ENCODE measurements around the gene FAM47E.

FAM47E gene, protein sequence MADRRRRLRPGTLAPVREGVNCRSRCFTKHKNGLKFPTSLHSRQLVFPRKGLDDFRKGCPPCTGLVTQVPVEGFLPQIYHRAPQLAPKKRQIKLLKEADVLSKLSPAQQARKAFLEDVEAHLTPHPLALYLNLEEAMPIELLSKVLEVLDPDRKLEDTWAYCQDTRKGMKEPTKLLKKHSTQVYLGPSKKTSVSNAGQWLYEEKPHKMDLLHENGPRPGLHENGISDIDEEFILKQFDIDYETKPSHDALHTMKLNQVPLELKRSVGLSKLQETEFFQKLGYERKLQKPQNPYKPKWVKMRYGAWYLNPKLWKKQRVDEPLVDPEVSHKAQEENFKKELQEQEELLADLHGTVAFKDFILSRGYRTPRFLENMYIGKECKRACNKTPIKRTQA

DNA sequence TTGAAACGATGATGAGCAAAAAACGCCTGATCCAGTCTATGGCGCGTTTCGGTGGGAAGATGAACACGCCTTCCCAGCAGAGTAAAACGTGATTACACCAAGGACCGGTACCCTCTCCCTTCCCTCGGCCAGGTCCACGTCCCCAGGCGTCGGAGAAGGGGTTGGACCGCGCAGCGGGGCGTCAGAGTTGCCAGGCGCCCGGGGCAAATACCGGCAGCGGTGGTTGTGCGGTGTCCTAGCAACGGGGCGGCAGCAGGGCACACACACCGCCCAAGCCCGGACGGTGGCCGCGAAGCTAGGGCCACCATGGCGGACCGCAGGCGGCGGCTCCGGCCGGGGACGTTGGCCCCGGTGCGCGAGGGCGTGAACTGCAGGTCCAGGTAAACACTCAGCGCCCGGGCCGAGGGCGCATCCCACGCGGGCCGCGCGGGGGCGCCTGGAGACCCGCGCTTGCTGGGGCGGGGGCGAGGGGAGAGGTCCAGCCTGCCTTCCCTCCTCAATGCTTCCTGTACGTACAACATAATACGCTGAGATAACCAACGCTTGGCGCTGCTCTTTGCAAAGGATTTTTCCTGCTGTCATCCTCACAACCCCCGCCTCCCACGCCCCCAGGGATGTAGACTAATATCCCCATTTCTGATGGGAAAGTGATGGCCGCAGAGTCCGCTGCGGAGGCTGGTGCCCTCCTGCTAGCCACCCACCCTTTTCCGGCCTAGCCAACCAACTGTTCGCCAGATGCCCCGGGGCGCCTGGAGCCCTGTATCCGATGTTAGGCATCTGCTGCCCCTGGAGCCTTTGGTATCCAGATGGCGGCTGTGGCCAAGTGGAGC lies at the start of gene FAM47E:
FAM47E (plus strand) TSS at position 281 of the 830 bp plus-strand sequence; CDS start at position 307, 26 bp downstream.
- Mint-ChIP-seq H3K4me3 (peak within 1 kb of the TSS; percentile 89 to 94), H3K9me3 (no peaks in the 10 kb centered on the region), H3K27me3 (peaks cover 75% of the 10 kb centered on the region), H3K4me1 (peaks cover 14% of the 10 kb centered on the region), H3K27ac (peak within 1 kb of the TSS in 1 of 2 donors; percentile 80)
- ATAC-seq (peak; percentile 94), DNase-seq (peak; percentile 33 to 49)

DNA sequence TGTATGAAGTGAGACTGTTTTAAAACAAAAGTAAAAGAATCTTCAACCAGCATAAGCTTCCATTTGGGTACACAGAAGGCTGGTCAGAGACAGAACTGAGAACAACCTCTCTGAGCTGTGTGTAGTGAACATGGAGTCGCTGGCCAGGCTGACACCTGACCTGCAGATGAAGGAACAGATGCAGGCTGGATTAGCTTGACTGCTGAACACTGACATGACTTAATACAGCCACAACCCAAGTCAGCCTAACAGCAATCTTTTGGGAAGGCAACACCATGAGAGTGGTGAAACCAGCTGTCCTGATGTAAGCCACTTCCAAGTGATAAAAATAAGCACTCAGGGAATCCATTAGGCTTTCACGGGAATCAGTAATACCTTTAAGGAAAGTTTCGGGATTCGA lies 48.0 kb upstream of the FAM47E start:
- Mint-ChIP-seq H3K27ac (no peak overlapping the region), H3K27me3 (no peaks in the 10 kb centered on the region), H3K4me1 (peaks cover 63% of the 10 kb centered on the region), H3K9me3 (no peaks in the 10 kb centered on the region), H3K4me3 (no peak overlapping the region)
- no peak for ATAC-seq
- no peak for DNase-seq

DNA sequence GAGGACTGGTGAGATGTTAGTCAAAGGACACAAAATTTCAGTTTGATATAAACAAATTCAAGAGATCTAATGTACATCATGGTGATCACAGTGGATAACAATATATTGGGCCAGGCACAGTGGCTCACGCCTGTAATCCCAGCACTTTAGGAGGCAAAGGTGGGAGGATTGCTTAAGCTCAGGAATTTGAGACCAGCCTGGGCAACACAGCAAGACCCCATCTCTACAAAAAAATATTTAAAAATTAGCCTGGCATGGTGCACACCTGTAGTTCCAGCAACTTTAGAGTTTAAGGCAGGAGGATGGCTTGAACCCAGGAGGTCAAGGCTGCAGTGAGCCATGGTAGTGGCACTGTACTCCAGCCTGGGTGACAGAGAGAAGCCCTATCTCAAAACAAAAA lies 46.6 kb upstream of the FAM47E start:
- no peaks in the 10 kb centered on the region for H3K9me3 Mint-ChIP-seq
- H3K4me1 Mint-ChIP-seq = peaks cover 58% of the 10 kb centered on the region
- H3K27ac Mint-ChIP-seq = no peak overlapping the region
- ATAC-seq (no peak), DNase-seq (no peak)
- no peaks in the 10 kb centered on the region for H3K27me3 Mint-ChIP-seq
- no peak overlapping the region for H3K4me3 Mint-ChIP-seq

DNA sequence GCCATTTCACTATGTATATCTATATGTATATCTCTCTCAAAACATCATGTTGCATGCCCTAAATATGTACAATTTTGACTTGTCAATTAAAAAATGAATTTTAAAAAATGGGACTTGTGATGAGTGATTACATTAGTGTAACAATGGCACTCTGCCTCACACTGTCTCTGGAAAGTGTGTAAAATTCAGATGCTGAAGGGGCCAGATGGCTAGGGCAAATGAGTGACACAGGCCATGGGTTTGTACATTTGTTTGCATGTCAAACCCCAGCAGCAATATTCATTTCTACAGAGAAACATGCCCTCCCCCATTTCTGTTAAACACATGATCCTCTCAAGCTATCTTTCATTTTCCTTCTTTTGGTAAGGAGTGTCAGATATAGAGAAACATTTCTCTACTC lies 46.0 kb upstream of the FAM47E start:
- ATAC-seq (no peak), DNase-seq (no peak)
- H3K4me3 Mint-ChIP-seq = no peak overlapping the region
- H3K4me1 Mint-ChIP-seq = peaks cover 58% of the 10 kb centered on the region
- no peaks in the 10 kb centered on the region for H3K9me3 Mint-ChIP-seq
- H3K27ac Mint-ChIP-seq = no peak overlapping the region
- H3K27me3 Mint-ChIP-seq = no peaks in the 10 kb centered on the region

DNA sequence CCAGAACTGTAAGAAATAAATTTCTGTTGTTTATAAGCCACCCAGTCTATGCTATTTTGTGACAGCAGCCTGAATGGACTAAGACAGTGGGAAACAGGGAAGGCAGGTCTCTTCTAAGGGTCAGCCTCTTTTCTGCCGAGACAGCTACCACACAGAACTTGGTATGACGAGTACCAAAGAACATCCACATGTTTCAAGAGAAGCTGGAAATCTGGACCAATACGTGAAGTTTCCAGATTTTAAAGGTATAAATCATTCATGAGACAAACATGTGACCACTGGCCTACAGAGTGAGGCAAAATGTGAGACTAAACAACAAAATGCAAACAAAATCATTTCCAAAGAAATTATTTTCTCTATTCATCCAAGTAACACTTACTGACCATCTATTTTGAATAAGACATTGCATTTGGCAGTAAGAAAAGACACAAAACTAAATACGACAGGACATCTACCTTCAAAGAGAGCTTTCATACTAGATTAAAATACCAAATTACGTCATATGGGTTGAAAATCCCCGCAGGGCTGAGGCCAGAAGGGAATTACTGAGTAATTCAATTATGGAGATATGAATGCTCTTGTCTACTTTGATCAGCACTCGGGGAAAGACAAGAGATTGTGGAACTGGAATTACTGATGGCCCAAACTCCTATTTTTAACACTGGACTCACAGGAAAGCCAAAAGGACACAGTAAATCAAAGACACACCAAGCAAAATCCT lies 45.1 kb upstream of the FAM47E start:
- ATAC-seq = no peak
- Mint-ChIP-seq H3K4me3 (no peak overlapping the region), H3K9me3 (no peaks in the 10 kb centered on the region), H3K27me3 (no peaks in the 10 kb centered on the region), H3K27ac (no peak overlapping the region), H3K4me1 (peaks cover 55% of the 10 kb centered on the region)
- DNase-seq = no peak

DNA sequence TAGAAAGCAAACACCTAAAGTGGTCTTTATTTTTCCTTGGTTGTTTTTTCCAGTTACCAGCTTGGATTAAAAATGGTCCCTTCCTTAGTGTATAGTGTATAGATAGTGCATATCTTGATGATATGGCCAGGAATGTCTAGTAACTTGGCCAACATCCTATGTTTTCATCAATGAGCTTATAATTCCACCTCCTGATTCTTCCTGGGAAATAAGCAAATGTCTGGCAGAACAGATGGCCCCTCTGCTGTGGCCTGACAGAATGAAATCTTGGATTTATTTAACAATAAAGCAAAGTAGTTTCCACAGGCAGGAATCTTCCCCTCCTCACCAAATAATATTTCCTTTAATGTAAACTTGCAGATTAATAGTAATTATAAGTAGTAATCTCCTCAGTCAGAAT lies 44.0 kb upstream of the FAM47E start:
- DNase-seq (no peak), ATAC-seq (no peak)
- H3K4me3 Mint-ChIP-seq = no peak overlapping the region
- H3K27me3 Mint-ChIP-seq = no peaks in the 10 kb centered on the region
- H3K27ac Mint-ChIP-seq = no peak overlapping the region
- peaks cover 66% of the 10 kb centered on the region for H3K4me1 Mint-ChIP-seq
- H3K9me3 Mint-ChIP-seq = no peaks in the 10 kb centered on the region

DNA sequence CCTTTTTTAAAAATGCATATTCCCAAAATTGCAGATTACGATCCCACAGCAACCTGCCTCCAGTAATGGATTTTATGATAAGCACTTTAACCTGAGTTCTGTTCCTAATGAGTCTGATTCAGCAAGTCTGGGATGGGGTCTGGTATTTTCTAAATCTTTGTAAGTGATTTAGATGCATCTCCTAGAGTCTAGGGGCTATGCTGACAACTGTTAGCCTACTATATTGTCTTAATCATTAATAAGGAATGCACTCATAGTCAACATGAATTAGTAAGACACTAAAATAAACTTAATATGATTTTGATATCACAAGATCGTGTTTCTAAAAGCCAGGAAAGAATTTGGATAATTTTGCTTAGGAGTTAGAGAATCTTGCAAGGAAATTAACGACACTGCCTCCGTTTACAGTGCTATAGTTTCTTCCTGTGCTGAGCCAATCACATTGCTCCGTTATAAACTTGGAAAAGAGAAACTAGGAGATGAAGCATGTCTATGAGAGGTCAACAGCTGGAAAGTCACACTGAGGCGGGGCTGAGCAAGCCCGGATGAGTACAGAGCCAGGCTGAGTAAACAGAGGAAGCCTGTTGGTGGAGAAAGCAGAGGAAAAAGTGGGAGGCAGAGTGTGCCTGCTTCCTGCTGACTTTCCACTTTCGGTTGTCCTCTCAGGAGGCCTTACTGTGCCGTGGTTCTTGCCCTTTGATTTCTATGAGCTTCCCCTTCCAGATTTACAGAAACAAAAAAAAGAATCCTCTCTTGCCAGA lies 43.3 kb upstream of the FAM47E start:
- peaks cover 72% of the 10 kb centered on the region for H3K4me1 Mint-ChIP-seq
- ATAC-seq = no peak
- H3K4me3 Mint-ChIP-seq = no peak overlapping the region
- H3K27ac Mint-ChIP-seq = peak overlapping the region in 1 of 2 donors; percentile 91
- H3K9me3 Mint-ChIP-seq = no peaks in the 10 kb centered on the region
- no peaks in the 10 kb centered on the region for H3K27me3 Mint-ChIP-seq
- DNase-seq = no peak

DNA sequence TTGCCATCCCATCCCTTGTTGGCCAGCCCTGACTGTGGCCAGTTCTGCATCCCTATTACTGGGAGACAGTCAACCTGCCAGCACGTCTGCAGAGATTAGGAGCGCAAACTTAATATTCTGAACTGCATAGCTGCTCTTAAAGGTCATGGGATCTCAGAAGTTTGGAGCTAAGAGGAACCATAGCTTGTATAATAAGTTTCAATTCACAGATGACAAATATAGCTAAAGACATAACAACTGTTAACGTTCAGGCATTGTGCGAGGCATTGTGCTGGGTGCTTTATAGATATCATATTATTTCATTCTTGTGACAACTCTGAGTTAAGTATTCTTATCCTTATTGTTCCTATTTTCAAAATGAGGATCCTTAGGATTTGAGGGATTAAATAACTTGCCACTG lies 41.6 kb upstream of the FAM47E start:
- ATAC-seq (no peak), DNase-seq (no peak)
- H3K27me3 Mint-ChIP-seq = no peaks in the 10 kb centered on the region
- peaks cover 74% of the 10 kb centered on the region for H3K4me1 Mint-ChIP-seq
- H3K27ac Mint-ChIP-seq = no peak overlapping the region
- no peak overlapping the region for H3K4me3 Mint-ChIP-seq
- no peaks in the 10 kb centered on the region for H3K9me3 Mint-ChIP-seq

DNA sequence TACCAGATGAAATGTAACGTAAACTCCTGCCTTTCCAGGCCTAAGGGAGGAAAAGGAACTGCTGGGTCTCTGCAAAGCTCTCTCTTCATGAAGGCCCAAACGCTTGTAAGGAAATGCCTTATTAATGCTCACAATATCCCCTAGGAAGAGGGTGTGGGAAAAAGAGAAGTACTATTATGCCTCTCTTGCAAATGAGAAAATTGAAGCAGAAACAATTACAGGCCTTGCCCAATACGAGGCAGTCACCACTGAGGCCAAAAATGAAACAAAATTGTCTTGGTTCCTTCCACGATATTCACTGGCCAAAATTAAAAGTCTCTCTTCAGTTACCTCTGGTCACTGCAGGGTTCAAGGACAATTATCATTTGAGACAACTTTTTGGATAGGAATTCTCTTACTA lies 41.1 kb upstream of the FAM47E start:
- Mint-ChIP-seq H3K4me3 (no peak overlapping the region), H3K9me3 (no peaks in the 10 kb centered on the region), H3K27me3 (no peaks in the 10 kb centered on the region), H3K4me1 (peaks cover 79% of the 10 kb centered on the region), H3K27ac (no peak overlapping the region)
- DNase-seq (no peak), ATAC-seq (no peak)

DNA sequence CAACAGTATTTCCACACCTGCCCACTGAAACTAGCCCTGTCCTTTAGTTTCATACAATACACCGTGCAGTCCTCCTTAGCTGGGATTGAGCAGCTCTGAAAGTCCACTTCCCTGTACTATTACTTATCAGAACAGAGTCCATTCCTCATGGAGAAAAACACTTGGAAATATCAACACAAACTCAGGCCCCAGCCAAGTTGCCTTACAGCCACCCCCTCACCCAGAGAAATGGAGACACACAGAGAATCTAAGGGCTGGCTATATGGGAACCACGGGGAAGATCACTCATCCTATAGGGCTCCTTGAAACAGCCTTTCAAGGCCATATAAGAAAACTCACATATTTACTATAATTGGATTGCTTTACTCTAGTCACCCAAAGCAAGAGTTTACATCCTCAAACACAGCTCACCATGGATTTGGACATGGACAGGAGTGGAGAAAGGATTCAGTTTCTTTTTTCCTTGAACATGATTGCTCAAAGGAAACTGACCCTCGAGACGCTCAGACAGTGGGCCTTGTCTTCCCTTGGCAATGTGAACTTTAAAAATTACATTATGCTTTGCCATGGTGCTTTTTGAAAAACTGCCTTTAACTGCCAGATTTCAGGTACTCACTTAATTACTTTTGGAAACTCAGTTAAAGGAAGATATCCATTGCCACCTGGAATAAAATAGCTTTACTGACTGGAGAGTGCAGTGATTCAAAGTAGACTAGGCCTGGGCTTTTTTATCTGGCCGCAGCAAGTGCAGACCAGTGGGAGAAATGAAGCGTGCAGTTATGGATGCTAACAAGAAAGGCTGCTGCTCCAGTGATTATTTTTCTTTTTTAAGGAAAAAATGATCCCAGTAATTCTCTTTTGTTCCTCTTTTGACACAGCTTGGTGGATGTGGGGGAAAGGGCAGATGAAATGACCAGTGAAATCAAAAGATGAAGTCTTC lies 39.5 kb upstream of the FAM47E start:
- no peak for DNase-seq
- ATAC-seq = no peak
- Mint-ChIP-seq H3K9me3 (no peaks in the 10 kb centered on the region), H3K4me1 (peaks cover 69% of the 10 kb centered on the region), H3K4me3 (peak overlapping the region in 1 of 2 donors; percentile 92), H3K27me3 (peaks cover 7% of the 10 kb centered on the region), H3K27ac (no peak overlapping the region)

DNA sequence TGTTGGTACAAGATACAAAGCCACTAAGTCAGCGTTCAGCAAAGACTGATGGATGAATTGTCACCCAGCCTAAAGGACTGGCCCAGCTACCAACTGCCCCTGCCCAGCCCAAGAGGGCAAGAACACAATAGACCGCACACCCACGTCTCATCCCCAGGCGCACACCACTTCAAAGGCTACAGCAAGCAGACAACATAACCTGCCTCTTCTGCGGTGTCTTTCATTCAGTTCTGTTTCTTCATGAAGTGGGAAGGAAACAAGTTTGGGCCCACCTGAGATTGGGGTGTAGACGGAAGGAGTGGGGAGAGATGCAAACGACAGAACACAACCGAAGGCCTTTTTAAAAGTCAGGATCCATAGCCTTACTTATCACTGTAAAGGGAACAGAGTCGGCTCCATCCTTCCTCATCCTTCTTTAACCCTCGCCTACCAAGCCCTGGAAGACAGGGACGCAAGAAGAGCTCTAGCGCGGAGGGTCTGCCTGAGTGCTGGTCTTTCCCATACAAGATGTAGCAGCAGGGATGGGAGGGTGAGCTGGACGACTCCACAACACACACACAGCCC lies 38.6 kb upstream of the FAM47E start:
- DNase-seq (peak; percentile 47 to 50), ATAC-seq (peak; percentile 28)
- Mint-ChIP-seq H3K9me3 (no peaks in the 10 kb centered on the region), H3K4me1 (peaks cover 66% of the 10 kb centered on the region), H3K27me3 (peaks cover 7% of the 10 kb centered on the region), H3K27ac (peak overlapping the region; percentile 37 to 94), H3K4me3 (peak overlapping the region; percentile 76 to 92)

DNA sequence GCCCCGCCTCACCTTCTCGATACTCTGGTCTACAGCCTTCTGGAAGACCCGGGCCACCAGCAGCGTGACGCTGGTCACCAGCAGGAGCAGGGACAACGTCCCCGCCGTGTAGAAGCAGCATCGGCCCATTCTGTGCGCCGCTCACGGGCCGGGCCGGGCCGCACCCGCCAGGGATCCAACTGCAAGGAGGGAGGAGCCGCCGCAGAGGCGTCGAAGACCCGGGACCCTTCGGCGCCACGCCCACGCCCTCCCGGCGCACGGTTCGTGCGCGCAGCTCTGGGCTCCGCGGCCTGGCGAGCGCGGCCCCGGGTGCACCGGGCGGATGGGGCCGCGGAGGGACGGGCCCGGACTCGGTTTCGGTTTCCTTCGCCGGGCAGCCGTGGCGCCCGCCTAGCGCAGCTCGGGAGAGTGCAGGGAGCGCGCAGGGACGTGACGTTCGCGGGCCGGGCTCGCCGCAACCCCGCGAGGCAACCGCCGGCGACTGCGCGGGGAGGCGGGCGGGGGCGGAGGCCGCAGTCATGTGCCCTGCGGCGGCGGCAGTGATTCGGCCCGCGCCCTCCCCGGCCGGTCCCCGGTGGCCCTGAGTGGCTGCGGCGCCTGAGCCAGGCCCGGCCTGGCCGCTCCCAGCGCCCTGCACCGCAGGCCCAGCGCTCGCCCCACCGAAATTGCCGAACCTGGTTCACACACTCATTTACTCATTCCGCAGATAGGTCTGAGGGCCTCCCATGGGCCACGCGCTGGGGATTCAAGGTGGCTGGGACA lies 37.9 kb upstream of the FAM47E start, which contains the start of gene SCARB2:
SCARB2 (minus strand) TSS at position 410 of the 762 bp plus-strand sequence; CDS start at position 129, 281 bp downstream.
- DNase-seq = peak; percentile 72 to 83
- ATAC-seq = peak; percentile 87
- Mint-ChIP-seq H3K27me3 (peaks cover 7% of the 10 kb centered on the region), H3K27ac (peak within 1 kb of the TSS; percentile 47 to 94), H3K4me3 (peak within 1 kb of the TSS; percentile 85 to 92), H3K9me3 (no peaks in the 10 kb centered on the region), H3K4me1 (peaks cover 59% of the 10 kb centered on the region)

DNA sequence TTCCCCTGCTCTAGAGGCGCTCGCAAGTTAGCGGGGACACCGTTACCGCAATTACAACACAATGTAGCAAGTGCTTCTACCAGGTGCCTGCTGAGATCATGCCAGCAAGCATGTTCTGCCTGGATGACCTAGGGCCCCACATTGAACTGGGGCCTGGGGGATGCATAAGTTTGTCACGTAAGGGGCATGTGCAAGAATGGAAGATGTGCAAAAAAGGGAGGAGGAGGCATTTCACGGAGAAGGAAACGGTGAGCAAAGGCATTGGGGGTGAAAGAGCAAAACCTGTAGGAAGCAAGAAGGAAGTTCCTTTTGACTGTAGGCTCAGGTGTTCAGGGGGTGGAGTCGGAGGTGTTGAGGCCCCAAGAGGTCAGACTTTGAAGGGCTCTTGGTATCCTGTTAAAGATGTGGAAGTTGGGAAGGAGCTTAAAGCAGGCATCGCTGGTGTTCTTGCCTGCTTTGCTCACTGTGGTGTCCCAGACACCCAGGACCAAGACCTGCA lies 37.3 kb upstream of the FAM47E start:
- no peak for DNase-seq
- H3K4me1 Mint-ChIP-seq = peaks cover 57% of the 10 kb centered on the region

More for the DNA sequence above, 37.3 kb upstream of the FAM47E start:
- peak overlapping the region; percentile 82 to 85 for H3K4me3 Mint-ChIP-seq
- peak; percentile 4 for ATAC-seq
- H3K27me3 Mint-ChIP-seq = peaks cover 7% of the 10 kb centered on the region
- peak overlapping the region; percentile 47 to 68 for H3K27ac Mint-ChIP-seq
- no peaks in the 10 kb centered on the region for H3K9me3 Mint-ChIP-seq

All from stimulated activated naive CD8-positive, alpha-beta T cell treated with anti-CD3 and anti-CD28 coated beads, Interleukin-15, amount 100 ng/mL, for 72 hours (primary cell).